HG02981 (cell line): ENCODE results near the gene ERI3.

Experiments used
- ATAC-seq: cut with Tn5 transposase; IDR thresholded peaks from one replicate; pipeline ENCODE4 v1.9.1; 2021; ENCODE audit warnings: mild to moderate bottlenecking, moderate library complexity; ENCODE audit not compliant: unreplicated experiment

ERI3 gene

GRCh38 chr1:44263568-44264450, 91.2 kb downstream of the ERI3 start:
- no peak for ATAC-seq

- ATAC-seq = no peak
These were observed 92.1 kb downstream of the ERI3 start for GRCh38 chr1:44262816-44263567.

DNA sequence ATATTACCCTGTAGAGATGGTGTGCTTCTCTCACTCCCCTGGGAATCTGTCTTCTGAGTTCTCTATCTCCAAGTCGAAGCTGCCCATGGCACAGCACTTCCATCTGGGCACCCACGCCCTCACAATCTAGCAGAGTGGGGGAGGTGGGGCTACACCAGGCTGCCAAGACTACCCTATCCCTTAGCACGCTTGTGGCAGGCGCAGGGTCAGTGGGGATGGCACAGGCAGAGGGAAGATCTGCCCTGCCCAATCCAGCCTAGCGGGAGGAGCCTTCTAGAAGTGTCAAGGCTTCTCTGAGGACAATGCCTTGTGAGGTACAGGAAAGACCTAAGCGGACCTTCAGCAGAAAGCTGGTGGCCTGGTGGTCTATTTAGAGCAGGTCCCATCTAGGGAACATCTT, 92.6 kb downstream of the ERI3 start:
- ATAC-seq = no peak

GRCh38 chr1:44261962-44262361, 93.1 kb downstream of the ERI3 start:
- ATAC-seq = no peak

DNA sequence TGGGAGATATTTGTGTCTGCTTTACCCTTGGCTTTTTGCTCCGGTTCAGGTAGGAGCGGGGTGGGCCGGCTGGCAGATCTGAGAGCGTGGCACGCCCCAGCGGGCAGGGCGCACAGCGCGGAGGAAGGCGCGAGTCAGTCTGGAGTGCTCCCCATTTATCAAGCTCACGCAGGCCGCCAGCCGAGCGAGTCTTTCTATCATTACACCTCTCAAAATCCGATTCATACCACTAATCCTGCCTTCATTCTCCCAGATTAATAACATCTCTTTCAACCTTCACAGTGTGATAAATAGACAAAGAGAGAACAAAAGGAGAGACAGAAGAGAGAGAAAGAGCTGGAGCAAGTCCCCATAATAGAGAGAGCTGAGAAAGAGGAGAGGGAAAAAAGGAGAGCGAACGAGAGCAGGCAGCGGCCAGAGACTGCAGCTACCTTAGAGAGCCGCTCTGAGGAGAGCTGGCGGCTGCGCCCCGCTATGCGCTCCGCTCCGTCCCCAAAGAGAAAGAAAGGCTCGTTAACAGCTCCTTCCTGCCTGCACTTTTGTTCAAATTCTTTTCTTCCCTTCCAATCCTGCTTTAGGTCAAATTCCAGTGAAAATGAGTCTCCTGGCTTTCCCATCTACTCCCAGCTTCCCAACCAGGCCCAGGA, 93.8 kb downstream of the ERI3 start:
- no peak for ATAC-seq

GRCh38 chr1:44260792-44261170, 94.3 kb downstream of the ERI3 start:
- no peak for ATAC-seq

GRCh38 chr1:44259090-44259489, 96.0 kb downstream of the ERI3 start:
- ATAC-seq = no peak

GRCh38 chr1:44256762-44257554, 98.1 kb downstream of the ERI3 start:
- ATAC-seq = no peak

DNA sequence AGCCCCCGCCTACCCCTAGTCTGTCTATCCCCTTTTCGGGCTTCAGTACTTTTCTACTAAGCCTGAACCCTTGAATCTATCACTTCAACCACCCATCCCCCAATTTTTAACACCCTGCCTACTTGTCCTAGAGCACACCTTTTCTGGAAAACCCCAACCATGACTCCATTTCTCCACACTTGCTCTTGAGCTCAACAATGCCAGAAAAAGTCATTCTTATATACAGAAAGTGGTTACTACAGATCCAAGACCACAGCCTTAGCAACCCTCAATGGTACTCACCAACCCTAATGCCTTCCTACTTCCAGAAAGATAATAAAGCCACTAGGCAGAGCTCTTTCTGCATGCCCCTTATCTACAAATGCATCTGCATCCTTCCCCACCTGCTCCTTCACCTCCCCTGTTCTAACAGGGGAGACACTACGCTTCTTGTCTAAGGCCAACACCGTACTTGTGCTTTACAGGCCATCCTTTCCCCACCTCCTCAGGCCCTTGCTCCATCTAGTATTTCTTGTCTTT, 100.6 kb downstream of the ERI3 start:
- no peak for ATAC-seq

GRCh38 chr1:44251989-44252671, 102.9 kb downstream of the ERI3 start:
- no peak for ATAC-seq

GRCh38 chr1:44251486-44251885, 103.6 kb downstream of the ERI3 start:
- no peak for ATAC-seq

DNA sequence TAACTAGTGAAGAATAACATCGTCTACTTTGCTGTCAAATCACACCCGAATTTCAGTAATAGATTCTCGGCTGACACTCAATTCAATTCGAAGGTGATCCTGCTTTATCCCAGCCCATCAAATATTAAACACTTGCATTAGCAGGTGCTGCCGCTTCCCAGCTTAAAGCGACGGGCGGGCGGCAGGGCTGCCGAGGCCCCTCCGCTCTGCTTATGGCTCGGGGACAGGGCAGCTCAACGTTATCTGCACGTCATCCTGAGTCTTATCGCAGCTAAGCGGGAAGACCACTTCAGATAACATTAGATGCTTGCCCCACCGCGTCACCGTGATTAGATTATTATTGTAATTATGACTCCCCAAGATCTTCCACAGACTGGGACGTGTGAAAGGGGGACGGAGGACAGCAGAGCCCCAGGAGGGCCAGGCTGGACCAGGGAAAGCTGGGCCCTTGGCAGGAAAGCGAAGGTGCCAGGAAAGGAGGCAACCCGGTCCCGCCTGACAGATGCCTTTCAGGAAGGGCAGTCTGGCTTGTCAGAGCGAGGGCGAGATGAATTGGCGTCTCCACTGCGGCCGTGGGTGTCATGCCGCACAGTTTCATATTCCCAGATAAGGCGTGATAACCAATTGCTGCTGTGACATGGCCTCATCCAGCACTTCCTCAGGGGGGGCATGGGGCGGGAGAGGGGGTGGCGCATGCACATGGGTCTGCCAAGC, 104.8 kb downstream of the ERI3 start:
- no peak for ATAC-seq

DNA sequence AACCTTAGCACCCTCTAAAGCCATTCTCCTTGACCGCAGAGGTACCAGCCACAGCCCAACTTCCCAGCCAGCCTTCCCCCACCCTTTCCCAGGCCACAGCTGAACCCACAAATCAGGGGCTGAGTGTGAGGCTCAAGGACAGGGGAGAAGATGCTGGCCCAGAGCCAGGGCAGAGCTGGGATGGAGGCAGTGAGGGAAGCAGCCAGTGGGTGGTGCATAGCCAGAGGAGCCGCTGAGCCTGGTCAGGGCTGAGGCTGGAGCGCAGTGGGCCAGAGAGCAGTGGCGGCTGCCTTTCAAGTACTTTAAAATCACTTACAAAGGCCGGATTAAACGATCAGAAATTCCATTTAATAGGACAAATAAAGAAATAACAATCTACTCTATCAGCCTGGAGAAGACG, 105.5 kb downstream of the ERI3 start:
- ATAC-seq = no peak

DNA sequence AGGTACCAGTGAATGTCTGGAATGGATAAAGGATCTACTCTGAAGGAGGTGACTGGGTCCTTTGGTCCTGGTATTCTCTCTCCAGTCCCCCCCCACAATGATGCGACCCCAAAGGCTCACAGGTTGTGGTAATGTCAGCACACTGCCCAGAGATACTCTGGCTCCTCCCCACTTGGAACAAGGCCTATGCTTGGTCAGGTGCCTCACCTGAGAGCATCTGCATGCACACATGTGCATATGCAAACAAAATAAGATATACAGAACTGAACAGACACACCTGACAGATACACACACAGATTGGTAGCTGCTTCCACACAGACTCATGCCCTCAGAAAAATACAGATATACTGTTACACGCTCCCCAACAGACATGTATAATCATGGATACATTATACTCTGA, 108.3 kb downstream of the ERI3 start:
- ATAC-seq = no peak

GRCh38 chr1:44244986-44245385, 110.1 kb downstream of the ERI3 start:
- ATAC-seq = no peak

DNA sequence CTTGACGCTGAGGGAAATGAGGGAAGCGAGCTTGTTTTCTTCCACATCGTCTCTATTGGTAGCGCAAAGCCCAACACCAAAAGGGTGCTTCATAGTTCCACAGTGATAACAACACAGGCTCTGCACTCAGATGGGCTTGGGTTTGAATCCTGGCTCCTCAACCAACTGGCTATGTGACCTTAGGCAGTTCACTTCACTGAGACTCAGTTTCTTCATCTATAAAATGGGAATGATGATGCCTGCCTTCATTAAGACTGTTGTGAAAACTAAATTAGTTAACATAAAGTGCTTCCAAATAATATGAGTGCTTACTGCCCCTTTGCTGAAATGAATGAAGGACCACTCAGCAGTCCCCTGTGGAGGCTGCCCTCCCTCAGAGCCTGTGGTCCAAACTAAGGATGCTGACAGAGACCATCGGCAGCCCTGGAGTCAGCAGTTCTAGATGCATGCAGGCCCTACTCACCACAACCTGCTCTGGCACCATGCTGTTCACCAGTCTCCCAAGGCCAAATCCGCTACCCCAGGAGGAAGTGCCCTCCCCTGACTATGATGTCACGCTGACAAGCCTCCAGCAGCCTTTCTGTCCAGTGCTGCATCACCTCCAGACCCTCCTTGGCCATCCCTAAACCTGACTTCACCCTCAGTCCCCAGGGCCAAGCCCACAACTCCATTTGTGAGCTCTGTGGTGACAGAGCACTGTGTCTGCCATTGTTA, 111.1 kb downstream of the ERI3 start:
- ATAC-seq = no peak

DNA sequence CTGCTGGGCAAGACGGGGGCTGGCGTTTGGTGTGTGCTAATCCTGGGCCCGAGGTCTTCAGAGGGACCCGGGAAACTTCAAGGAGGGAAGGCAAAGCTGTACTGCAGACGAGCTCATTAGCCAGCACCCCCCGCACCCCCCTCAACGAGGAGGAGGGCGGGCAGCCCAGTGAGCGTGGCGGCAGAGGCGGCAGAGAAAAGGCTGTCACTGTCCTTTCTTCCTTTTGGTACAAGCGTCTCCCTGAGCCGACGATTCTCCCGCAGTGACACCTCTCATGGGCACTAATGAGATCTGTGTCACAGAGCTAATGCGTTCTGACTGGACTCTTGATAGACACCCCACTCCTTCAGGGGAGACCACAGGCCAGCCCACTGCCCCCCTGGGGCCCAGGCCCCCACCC, 112.3 kb downstream of the ERI3 start:
- ATAC-seq = no peak

DNA sequence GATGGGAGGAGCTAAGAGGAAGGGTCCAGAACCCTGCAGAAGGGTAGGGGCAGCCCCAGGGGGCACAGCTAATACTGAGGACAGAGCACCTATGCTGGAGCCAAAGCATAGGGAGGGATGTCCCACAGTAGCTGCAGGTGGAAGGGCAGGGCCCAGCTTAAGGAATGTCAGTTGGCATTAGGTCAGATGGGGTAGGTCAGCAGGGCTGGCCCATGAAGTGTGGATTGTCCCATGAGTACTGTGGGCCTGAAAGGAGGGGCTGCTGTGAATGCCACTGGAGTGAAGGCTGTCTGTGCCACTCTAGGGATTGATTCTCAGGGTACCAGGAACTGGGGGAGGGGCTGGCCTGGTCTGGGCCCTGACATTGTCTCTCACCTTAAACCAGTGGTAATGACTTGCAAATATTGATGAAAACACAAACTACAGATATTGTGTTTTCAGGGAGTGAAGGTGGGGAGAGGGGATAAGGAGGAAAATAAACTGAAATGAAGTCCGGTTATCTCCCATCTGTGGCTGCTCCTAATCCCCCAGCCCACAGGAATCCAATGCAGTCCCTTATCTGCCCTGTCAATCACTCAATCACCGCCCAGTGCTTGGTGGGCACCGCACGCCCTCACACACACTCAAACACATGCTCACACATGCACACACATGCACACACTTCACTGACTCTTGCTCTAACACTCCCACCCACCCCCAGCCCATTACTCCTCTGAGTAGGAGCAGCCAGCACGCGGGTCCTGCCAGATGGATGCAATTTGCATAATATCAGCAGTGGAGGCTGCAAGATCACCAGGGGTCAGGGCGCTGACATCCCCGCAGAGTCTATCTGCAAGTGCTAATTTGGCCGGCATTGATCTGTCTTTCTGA, 114.0 kb downstream of the ERI3 start:
- ATAC-seq = no peak
